ENCODE data around the gene CMKLR1.

Gene CMKLR1

DNA sequence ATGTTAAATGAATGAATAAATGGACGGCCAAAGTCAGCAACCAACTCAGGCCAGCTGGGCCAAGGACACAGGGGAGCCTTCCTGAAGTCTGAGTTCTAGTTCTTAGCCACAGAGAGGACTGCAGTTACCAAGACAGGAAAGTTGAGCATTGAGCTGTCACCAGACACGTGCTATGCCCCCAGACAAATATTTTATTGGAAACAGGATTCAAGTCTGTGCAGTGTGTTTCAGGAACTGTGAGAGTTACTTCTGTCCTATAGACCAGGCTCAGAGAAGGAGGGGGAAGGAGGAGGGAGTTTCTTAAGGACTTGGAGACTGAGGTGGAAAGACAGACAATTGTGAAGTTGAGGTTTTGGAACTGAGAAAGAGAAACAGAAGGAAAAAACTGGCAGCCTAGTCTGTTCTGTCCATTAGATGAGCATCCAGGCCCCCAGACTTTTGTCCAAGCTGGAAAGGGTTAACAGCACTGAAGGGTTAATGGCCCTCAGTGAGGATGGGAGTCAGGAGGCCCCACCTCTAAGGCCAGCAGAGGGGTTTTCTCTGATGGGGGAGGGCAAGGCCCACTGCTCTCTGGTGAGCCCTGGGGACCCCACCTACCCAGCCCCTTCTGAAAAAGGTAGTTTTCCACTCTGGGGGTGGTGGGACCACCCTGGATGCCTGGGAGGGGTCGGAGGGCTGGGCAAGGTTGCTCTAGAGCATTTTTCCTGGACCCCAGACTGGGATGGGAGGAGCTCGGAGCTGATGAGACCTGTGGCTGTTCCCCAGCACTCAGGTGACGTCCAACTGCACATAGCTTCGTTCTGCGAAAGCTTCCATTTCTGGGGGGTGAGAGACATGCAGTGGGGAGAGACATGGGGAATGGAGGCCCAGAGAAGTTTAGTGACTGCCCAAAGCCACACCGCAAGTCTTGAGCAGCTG lies 6.9 kb upstream of the CMKLR1 start:
- Histone ChIP-seq H3K9me3 (ENCODE audit: control extremely low read depth in 1 of 5, control insufficient read depth in 4 of 5, insufficient read depth in 2 of 5, low read depth in 1 of 5, low read length in 4 of 5) (no peaks in the 10 kb centered on the region), H3K36me3 (ENCODE audit: control insufficient read depth in 4 of 4, insufficient read depth in 4 of 4, low read length in 3 of 4) (no peaks in the 10 kb centered on the region), H3K4me3 (ENCODE audit: control insufficient read depth in 1 of 7, extremely low read depth in 1 of 7, insufficient read depth in 4 of 7, low read depth in 2 of 7, low read length in 6 of 7) (no peak overlapping the region), H3K27ac (ENCODE audit: insufficient read depth in 1 of 2, low read depth in 1 of 2, low read length in 2 of 2, poor library complexity in 1 of 2, severe bottlenecking in 2 of 2) (no peak overlapping the region), H3K4me1 (ENCODE audit: control extremely low read depth in 1 of 4, control insufficient read depth in 4 of 4, insufficient read depth in 4 of 4, low read length in 3 of 4) (peaks cover 0 to 3% (median 0%) of the 10 kb centered on the region in 4 experiments), H3K27me3 (replicated peaks in 2 of 5; ENCODE audit: control insufficient read depth in 4 of 5, insufficient read depth in 5 of 5, low read length in 4 of 5) (peaks cover 0 to 2% (median 0%) of the 10 kb centered on the region in 5 experiments)
- ChIA-PET POLR2A (no interaction called here), CTCF (interaction anchor here (0.9 to 1.5 kb wide), 2 partner anchors 12 to 111 kb away, joined by 3 to 5 read pairs; no protein-coding TSS in a partner anchor)
- no peak for DNase-seq
- WGBS (ENCODE audit: insufficient coverage) = 90% methylated on average over 8 of the region's 8 CpGs

DNA sequence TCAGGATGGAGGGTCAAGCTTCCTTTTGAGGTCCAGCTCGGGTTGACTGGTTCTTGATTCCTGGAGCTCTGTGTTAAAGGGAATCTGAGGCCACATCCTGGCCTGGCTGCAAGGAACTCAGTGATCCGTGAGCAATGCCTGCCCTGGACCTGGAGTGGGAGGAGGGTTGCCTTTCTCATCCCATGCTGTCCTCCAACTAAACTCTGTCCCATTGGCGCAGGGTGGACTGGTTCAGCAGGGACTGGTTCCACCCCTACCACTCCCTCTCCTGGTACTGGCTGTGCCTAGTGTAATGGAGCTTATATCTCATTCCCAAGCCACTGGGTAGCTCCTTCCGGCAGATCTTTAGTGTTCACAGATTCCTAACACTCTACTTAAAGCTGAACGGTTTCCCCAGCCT lies 3.9 kb upstream of the CMKLR1 start:
- H3K9me3 ChIP-seq (ENCODE audit: control extremely low read depth in 1 of 5, control insufficient read depth in 4 of 5, insufficient read depth in 2 of 5, low read depth in 1 of 5, low read length in 4 of 5) = no peaks in the 10 kb centered on the region
- H3K36me3 ChIP-seq (ENCODE audit: control insufficient read depth in 4 of 4, insufficient read depth in 4 of 4, low read length in 3 of 4) = no peaks in the 10 kb centered on the region
- H3K27ac ChIP-seq (ENCODE audit: insufficient read depth in 1 of 2, low read depth in 1 of 2, low read length in 2 of 2, poor library complexity in 1 of 2, severe bottlenecking in 2 of 2) = no peak overlapping the region
- peaks cover 0 to 4% (median 2%) of the 10 kb centered on the region in 5 experiments for H3K27me3 ChIP-seq (replicated peaks in 2 of 5; ENCODE audit: control insufficient read depth in 4 of 5, insufficient read depth in 5 of 5, low read length in 4 of 5)
- no peak for DNase-seq
- 94% methylated on average over 4 of the region's 5 CpGs for WGBS (ENCODE audit: insufficient coverage)
- POLR2A ChIA-PET = no interaction called here
- H3K4me3 ChIP-seq (ENCODE audit: control insufficient read depth in 1 of 7, extremely low read depth in 1 of 7, insufficient read depth in 4 of 7, low read depth in 2 of 7, low read length in 6 of 7) = no peak overlapping the region
- peaks cover 0 to 15% (median 12%) of the 10 kb centered on the region in 4 experiments for H3K4me1 ChIP-seq (ENCODE audit: control extremely low read depth in 1 of 4, control insufficient read depth in 4 of 4, insufficient read depth in 4 of 4, low read length in 3 of 4)
- CTCF ChIA-PET = interaction anchor here (0.9 kb wide), 1 partner anchor 29 kb away, joined by 4 read pairs; no protein-coding TSS in a partner anchor

DNA sequence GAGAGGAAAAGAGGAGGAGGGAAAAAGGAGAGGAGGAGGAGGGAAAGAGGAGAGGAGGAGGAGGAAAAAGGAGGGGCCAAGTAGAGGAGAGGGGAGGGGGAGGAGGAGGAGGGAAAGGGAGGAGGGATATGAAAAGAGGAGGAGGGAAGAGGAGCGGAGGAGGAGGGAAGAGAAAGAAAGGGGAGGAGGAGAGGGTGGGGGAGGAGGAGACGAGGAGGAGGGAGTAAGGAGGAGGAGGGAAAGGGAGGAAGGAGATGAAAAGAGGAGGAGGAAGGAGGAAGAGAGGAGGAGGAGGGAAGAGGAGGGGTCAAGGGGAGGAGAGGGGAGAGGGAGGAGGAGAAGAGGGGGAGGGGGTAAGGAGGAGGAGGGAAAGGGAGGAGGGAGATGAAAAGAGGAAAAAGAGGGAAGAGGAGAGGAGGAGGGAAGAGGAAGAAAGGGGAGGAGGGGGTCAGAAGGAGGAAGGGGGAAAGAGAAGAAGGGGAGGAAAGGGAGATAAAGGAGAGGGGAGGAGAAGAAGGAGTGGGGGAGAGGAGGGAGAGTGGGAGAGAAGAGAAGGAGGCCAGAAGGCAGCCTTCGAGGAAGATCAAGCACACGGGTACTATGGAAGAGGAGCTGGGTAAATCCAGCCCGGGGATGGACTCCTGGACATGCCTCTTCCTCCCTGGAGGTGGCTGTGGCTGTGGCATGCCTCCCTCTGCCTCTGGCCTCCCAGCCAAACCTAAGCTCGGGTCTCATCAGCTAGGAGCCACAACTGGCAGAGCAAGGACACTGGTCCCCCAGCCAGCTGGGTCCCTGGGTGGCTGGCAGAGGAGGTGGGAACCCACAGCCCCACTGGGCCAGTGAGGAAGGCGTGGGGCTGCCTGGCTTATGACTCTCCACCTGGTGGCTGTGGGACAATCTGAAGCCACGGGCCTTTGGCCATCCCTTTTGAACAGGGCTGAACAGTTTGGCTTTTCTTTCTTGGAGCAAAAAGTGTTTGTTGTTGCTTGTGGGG lies 3.0 kb upstream of the CMKLR1 start:
- no peak overlapping the region for H3K4me3 ChIP-seq (ENCODE audit: control insufficient read depth in 1 of 7, extremely low read depth in 1 of 7, insufficient read depth in 4 of 7, low read depth in 2 of 7, low read length in 6 of 7)
- no peak for DNase-seq
- CTCF ChIA-PET = interaction anchor here (0.9 kb wide), 1 partner anchor 28 kb away, joined by 4 read pairs; no protein-coding TSS in a partner anchor
- 92% methylated on average over 7 of the region's 8 CpGs for WGBS (ENCODE audit: insufficient coverage)
- H3K27ac ChIP-seq (ENCODE audit: insufficient read depth in 1 of 2, low read depth in 1 of 2, low read length in 2 of 2, poor library complexity in 1 of 2, severe bottlenecking in 2 of 2) = no peak overlapping the region
- peaks cover 0 to 4% (median 2%) of the 10 kb centered on the region in 5 experiments for H3K27me3 ChIP-seq (replicated peaks in 2 of 5; ENCODE audit: control insufficient read depth in 4 of 5, insufficient read depth in 5 of 5, low read length in 4 of 5)
- H3K4me1 ChIP-seq (ENCODE audit: control extremely low read depth in 1 of 4, control insufficient read depth in 4 of 4, insufficient read depth in 4 of 4, low read length in 3 of 4) = peaks cover 0 to 15% (median 12%) of the 10 kb centered on the region in 4 experiments
- H3K36me3 ChIP-seq (ENCODE audit: control insufficient read depth in 4 of 4, insufficient read depth in 4 of 4, low read length in 3 of 4) = no peaks in the 10 kb centered on the region
- POLR2A ChIA-PET = no interaction called here
- no peaks in the 10 kb centered on the region for H3K9me3 ChIP-seq (ENCODE audit: control extremely low read depth in 1 of 5, control insufficient read depth in 4 of 5, insufficient read depth in 2 of 5, low read depth in 1 of 5, low read length in 4 of 5)

DNA sequence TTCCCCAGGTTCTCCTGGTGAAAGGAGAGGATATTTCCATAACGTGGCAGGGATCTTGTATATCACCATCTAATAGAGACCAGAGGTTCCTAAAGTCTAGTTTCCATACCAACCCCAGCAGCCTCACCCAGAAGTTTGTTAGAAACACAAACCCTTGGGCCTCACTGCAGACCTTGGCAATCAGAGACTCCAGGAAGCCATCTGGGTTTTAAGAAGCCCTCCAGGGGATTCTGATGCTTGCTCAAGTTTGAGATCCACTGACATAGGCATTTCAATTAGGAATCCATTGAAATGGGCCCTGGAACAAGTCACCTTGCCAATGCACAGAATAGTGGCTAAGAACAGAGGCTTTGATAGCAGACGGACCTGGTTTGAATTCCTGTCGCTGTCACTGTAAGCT lies 2.2 kb upstream of the CMKLR1 start:
- no peak overlapping the region for H3K27ac ChIP-seq (ENCODE audit: insufficient read depth in 1 of 2, low read depth in 1 of 2, low read length in 2 of 2, poor library complexity in 1 of 2, severe bottlenecking in 2 of 2)
- H3K9me3 ChIP-seq (ENCODE audit: control extremely low read depth in 1 of 5, control insufficient read depth in 4 of 5, insufficient read depth in 2 of 5, low read depth in 1 of 5, low read length in 4 of 5) = no peaks in the 10 kb centered on the region
- no peak overlapping the region for H3K4me3 ChIP-seq (ENCODE audit: control insufficient read depth in 1 of 7, extremely low read depth in 1 of 7, insufficient read depth in 4 of 7, low read depth in 2 of 7, low read length in 6 of 7)
- ChIA-PET POLR2A (no interaction called here), CTCF (no interaction called here)
- DNase-seq = peak in 2 of 3 donors; percentile 27 to 37
- H3K27me3 ChIP-seq (replicated peaks in 2 of 5; ENCODE audit: control insufficient read depth in 4 of 5, insufficient read depth in 5 of 5, low read length in 4 of 5) = peaks cover 0 to 4% (median 2%) of the 10 kb centered on the region in 5 experiments
- 90% methylated on average over 3 of the region's 3 CpGs for WGBS (ENCODE audit: insufficient coverage)
- H3K36me3 ChIP-seq (ENCODE audit: control insufficient read depth in 4 of 4, insufficient read depth in 4 of 4, low read length in 3 of 4) = no peaks in the 10 kb centered on the region
- peaks cover 0 to 15% (median 12%) of the 10 kb centered on the region in 4 experiments for H3K4me1 ChIP-seq (ENCODE audit: control extremely low read depth in 1 of 4, control insufficient read depth in 4 of 4, insufficient read depth in 4 of 4, low read length in 3 of 4)

DNA sequence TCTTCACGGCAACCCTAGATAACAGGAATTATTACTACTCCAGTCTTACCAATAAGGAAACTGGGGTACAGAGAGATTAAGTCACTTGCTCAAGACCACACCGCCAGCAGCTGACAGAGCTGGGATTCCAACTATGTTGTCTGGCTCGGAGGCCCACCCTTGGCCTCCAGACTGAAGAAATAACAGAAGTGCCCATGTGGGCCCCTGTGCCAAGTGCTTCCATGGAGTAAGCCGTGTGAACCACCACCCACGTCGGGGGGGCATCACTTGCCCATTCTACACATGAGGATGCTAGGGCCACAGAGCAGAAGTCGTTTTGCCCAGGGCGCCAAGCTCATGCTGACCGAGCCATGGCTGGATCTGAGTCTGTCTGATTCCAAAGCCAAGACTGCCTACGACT lies 926 bp upstream of the CMKLR1 start:
- H3K36me3 ChIP-seq (ENCODE audit: control insufficient read depth in 4 of 4, insufficient read depth in 4 of 4, low read length in 3 of 4) = no peaks in the 10 kb centered on the region
- DNase-seq = no peak
- ChIA-PET CTCF (no interaction called here), POLR2A (interaction anchor here (0.8 kb wide), 1 partner anchor 26 kb away, joined by 3 read pairs; no protein-coding TSS in a partner anchor)
- 93% methylated on average over 10 of the region's 10 CpGs for WGBS (ENCODE audit: insufficient coverage)
- no peak overlapping the region for H3K27ac ChIP-seq (ENCODE audit: insufficient read depth in 1 of 2, low read depth in 1 of 2, low read length in 2 of 2, poor library complexity in 1 of 2, severe bottlenecking in 2 of 2)
- no peaks in the 10 kb centered on the region for H3K9me3 ChIP-seq (ENCODE audit: control extremely low read depth in 1 of 5, control insufficient read depth in 4 of 5, insufficient read depth in 2 of 5, low read depth in 1 of 5, low read length in 4 of 5)
- peaks cover 0 to 18% (median 12%) of the 10 kb centered on the region in 4 experiments for H3K4me1 ChIP-seq (ENCODE audit: control extremely low read depth in 1 of 4, control insufficient read depth in 4 of 4, insufficient read depth in 4 of 4, low read length in 3 of 4)
- H3K27me3 ChIP-seq (replicated peaks in 2 of 5; ENCODE audit: control insufficient read depth in 4 of 5, insufficient read depth in 5 of 5, low read length in 4 of 5) = peaks cover 0 to 4% (median 2%) of the 10 kb centered on the region in 5 experiments
- H3K4me3 ChIP-seq (ENCODE audit: control insufficient read depth in 1 of 7, extremely low read depth in 1 of 7, insufficient read depth in 4 of 7, low read depth in 2 of 7, low read length in 6 of 7) = no peak overlapping the region

DNA sequence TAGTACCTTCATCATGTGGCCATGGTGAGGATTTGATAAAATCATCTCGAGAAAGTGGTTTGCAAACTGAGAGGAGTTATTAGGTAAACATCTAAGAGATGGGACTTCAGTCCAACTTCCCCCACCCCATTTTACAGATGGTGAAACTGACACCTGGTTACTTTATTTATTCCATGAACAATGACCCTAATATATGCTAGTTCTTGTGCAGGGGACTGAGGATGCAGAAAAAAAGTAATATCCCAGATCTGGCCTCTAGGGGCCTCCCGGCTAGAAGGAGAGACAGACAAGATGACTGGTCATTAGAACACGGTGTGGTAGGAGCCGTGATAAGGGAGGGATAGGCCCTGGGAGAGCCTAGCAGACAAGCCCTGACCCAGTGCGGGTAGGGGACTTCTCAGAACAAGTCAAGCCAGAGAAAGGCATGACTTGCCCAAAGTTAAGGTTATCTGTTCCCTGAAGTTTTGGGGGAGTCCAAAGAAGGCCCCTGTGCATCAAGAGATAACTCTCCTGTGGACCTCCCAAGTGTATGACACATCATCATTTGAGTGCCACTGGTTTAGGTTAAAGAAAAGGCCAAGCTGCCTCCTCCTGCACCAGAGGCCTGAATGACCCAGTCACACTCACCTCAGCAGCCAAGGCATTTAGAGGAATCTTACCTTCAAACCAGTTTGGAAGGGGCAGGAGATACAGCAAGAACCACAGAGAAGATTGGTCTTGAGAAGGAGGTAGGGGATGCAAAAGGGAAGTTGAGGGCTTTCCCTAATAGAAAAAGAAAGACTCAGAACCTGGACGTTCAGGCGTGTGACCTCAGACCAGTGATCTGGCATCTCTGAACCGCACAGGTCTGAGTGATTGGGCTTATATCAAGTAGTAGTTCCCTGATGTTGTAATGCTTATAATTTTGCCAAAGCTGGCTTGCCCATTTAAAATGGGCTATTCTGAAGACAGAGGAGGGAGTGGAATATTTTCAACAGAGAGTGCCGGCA lies 1.6 kb downstream of the CMKLR1 start:
- DNase-seq = peak; percentile 31 to 57 (median 54)
- peaks cover 0 to 4% (median 0%) of the 10 kb centered on the region in 5 experiments for H3K27me3 ChIP-seq (replicated peaks in 2 of 5; ENCODE audit: control insufficient read depth in 4 of 5, insufficient read depth in 5 of 5, low read length in 4 of 5)
- H3K27ac ChIP-seq (ENCODE audit: insufficient read depth in 1 of 2, low read depth in 1 of 2, low read length in 2 of 2, poor library complexity in 1 of 2, severe bottlenecking in 2 of 2) = no peak overlapping the region
- H3K9me3 ChIP-seq (ENCODE audit: control extremely low read depth in 1 of 5, control insufficient read depth in 4 of 5, insufficient read depth in 2 of 5, low read depth in 1 of 5, low read length in 4 of 5) = no peaks in the 10 kb centered on the region
- WGBS (ENCODE audit: insufficient coverage) = 56% methylated on average over 4 of the region's 9 CpGs
- CTCF ChIA-PET = no interaction called here
- no peak overlapping the region for H3K4me3 ChIP-seq (ENCODE audit: control insufficient read depth in 1 of 7, extremely low read depth in 1 of 7, insufficient read depth in 4 of 7, low read depth in 2 of 7, low read length in 6 of 7)
- H3K36me3 ChIP-seq (ENCODE audit: control insufficient read depth in 4 of 4, insufficient read depth in 4 of 4, low read length in 3 of 4) = no peaks in the 10 kb centered on the region
- POLR2A ChIA-PET = no interaction called here
- H3K4me1 ChIP-seq (ENCODE audit: control extremely low read depth in 1 of 4, control insufficient read depth in 4 of 4, insufficient read depth in 4 of 4, low read length in 3 of 4) = peaks cover 0 to 43% (median 21%) of the 10 kb centered on the region in 4 experiments

Data from common myeloid progenitor, CD34-positive (primary cell).